NCI-H1105 (cell line): ENCODE measurements around the gene DOK6.
"Not testable (repeated sequence)": the region's sequence is repeated elsewhere in the genome, so short reads cannot be mapped to it uniquely, and the experiment has no call there.

Source experiments
- DNase-seq: peaks from one replicate; lab custom pipeline; 2025; lab: John Stamatoyannopoulos, UW

DOK6 gene

DNA sequence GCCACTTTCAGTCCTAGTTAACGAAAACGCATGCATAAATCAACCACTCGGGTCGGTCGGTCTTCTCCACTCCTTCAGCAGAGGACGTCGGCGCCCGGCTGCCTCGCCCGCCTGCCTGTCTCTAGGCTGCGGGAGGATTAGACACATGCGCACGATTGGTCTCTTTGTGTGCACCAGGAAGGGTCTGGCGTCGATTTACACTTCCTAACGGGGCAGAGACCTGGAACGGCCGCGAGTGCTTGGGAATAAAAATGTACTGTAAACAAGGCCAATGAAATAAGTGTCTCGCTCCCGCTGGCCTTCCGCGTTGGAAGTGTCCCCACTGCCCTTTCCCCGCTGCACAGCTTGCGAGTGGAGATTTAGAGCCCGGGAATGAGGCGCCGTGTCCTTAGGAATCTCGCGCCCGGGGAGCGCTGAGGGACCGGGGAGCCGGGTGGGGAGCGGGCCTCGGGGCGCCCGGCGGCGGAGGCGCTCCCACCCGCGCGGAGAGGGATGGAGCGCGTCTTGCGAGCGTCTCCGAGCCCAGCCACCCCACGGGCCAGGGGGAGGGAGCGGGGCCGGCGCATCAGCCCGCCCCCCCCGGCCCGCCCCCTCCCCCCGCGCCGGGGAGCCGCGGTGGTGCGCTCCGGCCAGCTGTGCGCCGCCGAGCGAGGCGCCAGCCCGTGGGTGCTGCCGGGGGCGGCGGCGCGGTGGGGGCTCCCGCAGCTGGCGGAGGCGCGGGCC, at the start of gene DOK6:
Gene DOK6 (plus strand): TSS at position 636 of the 723 bp plus-strand sequence.
- DNase-seq: peak; percentile 93

DNA sequence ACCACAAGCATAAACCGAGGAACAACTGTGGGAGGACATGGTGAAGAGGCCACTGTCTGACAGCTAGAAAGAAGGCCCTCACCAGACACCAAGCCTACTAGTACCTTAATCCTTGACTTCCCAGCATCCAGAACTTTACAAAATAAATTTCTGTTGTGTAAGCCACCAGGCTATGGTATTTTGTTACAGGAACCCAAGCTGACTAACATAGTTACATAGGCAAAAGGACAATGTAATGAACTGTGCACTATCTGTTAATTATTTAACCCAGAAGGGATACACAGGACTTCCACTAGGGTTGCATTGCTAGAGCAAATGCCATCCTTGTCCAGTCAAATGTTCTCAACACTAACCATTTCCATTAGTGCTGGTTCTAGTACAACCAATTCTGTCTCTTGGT, 47.7 kb upstream of the DOK6 start:
- DNase-seq: no peak

DNA sequence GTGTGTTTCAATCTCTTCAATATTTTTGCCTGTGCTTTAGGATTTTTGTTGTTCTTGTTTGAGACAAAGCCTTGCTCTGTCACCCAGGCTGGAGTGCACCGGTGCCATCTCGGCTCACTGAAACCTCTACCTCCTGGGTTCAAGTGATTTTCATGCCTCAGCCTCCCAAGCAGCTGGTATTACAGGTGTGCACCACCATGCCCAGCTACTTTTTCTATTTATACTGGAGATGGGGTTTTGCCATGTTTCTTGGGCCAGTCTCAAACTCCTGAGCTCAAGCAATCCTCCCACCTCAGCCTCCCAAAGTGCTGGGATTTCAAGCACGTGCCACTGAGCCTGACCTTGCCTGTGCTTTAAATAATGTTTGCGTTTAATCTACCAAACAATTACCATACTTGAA, 43.1 kb upstream of the DOK6 start:
- no peak for DNase-seq

DNA sequence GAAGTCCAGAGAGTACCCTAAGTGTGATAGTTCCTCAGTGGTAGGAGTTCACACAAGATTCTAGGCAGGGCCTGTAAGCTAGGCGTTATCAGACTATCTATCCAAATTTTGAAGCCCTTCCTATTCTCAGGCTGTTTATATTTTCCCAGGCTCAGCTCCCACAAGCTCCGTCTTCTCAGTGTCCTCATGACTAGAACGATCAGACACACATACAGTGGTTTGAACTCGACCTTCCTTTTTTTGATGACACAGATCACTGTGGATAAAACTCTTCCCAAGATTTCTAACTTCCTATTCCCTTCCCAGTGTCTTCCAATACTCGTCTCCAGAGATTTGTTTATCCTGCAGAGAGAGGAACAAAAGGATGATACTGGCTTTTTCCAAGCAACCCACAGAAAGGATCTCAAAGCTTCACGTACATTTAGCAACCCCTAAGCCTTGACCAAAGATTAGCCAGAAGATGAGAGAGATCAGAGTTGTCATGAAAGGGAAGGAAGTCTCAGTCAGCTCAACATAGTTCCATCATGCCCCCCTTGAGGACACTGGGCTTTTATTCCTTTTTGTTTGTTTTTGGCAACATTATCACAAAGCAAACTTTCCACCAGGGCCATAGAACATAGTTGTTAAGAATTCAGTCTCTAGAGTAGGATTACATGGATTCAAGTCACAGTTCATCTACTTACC, 42.3 kb upstream of the DOK6 start:
- DNase-seq: no peak

- DNase-seq: not testable (repeated sequence)
Observed at GRCh38 chr18:69359768-69360167, 40.9 kb upstream of the DOK6 start.

DNA sequence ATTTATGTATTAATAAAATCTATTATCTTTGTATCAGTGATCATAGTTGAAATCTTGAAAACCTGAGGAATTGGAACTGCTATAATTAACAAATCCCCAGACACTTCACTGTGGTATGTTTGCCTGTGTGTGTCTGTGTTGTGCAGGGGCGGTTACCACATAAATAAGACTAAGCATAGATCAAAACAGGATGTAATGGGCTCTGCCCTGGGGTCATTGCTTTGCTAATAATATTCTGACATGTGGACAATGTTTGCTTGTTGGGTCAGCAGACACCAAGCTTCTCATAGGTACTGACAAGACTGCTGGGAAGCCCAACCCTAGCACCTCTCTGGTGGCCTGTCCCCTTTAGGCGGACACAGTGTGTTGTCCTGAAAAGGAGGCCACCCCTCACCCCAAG, 35.8 kb upstream of the DOK6 start:
- DNase-seq: no peak

GRCh38 chr18:69365658-69366057, 35.0 kb upstream of the DOK6 start:
- no peak for DNase-seq

DNA sequence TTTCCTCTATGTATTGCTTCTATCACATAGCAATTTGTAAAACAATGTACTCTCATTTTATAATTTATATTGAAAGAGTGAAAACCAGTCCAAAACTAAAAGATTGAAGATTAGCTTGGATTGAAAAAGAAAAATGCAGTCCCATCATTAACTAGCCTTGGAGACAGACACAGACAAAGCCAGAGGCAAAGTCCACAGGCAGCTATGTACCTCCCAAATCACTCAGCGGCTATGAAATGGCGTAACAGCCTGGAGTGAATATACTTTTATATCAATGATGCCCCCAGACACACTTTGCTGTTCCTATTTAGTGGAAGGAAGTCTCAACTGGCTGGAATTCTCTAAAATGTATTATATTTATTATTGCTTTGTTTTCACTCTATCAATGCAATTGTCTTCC, 33.6 kb upstream of the DOK6 start:
- no peak for DNase-seq

DNA sequence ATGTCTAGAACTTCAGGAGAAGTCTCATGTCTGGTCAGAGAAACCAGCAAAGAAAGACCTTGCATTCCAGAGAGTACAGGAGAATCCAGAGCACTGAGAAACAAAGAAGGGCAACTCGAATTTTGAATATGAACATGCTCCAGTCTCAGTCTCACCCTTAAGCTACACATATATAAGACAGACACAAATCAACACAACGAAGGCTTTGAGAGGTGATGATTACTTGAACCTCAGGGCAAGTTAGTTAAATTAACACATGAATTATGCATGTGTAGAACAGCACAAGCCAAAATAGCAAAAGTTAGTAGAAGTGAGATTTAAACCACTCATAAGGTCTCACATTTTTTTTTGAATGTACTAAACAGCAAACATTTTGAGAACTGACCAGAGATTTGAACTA, 29.0 kb upstream of the DOK6 start:
- DNase-seq: no peak

DNA sequence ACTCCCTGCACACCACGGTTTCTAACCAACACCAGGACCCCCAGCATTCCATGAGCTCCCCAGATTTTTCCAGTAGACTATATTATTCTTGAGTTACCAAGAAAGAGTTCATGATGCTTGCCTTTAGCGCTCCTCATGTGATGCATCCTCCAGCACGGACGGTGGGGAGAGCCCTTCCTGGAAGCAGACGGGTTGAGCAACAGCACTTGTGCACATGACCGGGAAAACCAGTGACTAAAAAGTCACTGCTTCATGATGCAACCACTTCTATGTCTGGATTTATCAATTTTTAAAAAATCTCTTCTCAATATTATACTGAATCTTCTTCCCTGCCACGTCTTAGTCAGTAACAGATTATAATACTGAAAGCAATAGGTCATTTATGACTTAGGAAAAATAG, 20.4 kb upstream of the DOK6 start:
- DNase-seq: no peak

DNA sequence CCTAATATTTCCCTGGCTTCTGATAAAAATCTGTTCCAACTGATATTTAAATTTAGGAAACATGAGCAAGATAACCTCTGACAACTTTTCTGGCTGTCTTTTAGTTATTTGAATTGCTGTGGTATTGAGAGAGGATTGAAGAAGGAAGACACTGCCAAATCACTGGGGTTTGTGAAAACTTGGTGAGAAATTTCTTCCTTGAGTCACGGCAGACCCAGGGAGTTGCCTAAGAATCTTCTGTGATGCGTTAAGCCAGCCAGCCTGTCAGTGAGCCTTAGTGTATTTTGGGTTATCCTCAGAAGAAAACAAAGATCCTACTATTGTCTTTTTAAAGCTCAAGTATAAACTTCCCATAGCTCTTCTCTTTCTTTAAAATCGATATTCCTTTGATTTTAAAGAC, 17.5 kb upstream of the DOK6 start:
- DNase-seq: no peak

- DNase-seq: peak; percentile 58
Observed at GRCh38 chr18:69387186-69387585, 13.5 kb upstream of the DOK6 start.

GRCh38 chr18:69388222-69388621, 12.5 kb upstream of the DOK6 start:
- no peak for DNase-seq

GRCh38 chr18:69397096-69397495, 3.6 kb upstream of the DOK6 start:
- DNase-seq: no peak

DNA sequence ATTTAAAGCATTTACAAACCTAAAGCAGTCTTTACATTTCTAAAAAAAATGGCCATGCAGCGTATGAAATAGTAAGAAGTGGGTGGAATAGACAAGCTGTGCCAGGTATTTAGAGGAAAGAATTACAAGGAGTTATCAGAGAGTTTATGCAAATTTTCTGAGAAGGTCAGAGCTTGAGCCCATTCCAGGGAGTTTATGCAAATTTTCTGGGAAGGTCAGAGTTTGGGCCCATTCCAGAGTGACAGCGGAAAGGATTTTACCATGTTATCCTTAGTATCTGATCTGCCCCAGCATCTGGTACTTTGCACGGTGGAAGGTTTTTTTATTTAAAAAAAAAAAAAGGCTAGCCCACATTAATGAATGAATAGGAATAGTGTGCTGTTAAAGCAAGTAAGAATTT, 1.4 kb upstream of the DOK6 start:
- no peak for DNase-seq

GRCh38 chr18:69400976-69401225, 213 bp downstream of the DOK6 start:
- peak; percentile 66 for DNase-seq

- DNase-seq: no peak
Observed at GRCh38 chr18:69401226-69401971, 711 bp downstream of the DOK6 start.

GRCh38 chr18:69401972-69402532, 1.4 kb downstream of the DOK6 start:
- DNase-seq: no peak

DNA sequence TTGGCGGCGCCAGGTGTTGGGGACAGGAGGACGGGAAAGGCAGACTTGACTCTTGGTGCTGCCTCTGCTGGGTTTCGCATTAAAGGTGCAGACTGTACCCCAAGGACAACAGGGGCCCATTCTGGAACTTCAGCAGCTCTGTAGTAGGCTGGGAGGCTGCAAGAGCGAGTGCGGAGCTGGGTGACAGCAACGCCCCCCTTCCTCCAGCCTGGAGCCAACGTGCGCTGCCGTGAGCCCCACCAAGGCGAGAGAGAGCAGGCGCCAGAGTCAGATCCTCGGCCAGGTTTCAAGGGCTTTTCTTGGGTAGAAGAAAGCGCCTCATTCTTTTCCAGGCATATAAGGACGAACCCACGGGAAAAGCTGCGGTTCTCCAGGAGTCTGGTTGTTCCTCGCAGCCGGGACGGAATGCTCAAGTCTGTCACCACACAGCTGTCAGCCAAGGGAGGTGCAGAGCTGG, 1.9 kb downstream of the DOK6 start:
- peak; percentile 12 for DNase-seq

- no peak for DNase-seq
Observed at GRCh38 chr18:69408522-69408921, 7.8 kb downstream of the DOK6 start.

GRCh38 chr18:69411199-69411598, 10.5 kb downstream of the DOK6 start:
- no peak for DNase-seq

GRCh38 chr18:69414184-69414583, 13.5 kb downstream of the DOK6 start:
- DNase-seq: no peak

GRCh38 chr18:69432847-69433246, 32.2 kb downstream of the DOK6 start:
- DNase-seq: no peak
